CD4-positive, CD25-positive, alpha-beta regulatory T cell (primary cell): ENCODE data around the gene PIH1D2. TPM values are rescaled to one million over a fixed set of nuclear protein-coding genes. Genes with fewer than 3 reads are reported as not detected.
"Not testable (repeated sequence)": the region's sequence is repeated elsewhere in the genome, so short reads cannot be mapped to it uniquely, and the experiment has no call there.

Experiments used
- ATAC-seq, 2 donors: fragments of 150-1000 bp; cut with Tn5 transposase; one replicate each; pipeline ENCODE4 v1.10.0; 2021; ENCODE audit warnings: low read depth in 2 of 2, moderate number of reproducible peaks in 2 of 2, moderate library complexity in 1 of 2
- DNase-seq, 3 donors: peaks; one replicate each; pipeline versions ENCODE4 v3.0.0 to v3.0.0-alpha.2; 2012 to 2022; ENCODE audit warnings: mixed read lengths in 1 of 3
- H3K27ac ChIP-seq: one replicate; pipeline ENCODE4 v1.7.0; 2013; ENCODE audit warnings: mild to moderate bottlenecking, low read length; ENCODE audit not compliant: insufficient read depth, poor library complexity, severe bottlenecking
- H3K27me3 ChIP-seq: one replicate; pipeline ENCODE4 v1.7.0; 2013; ENCODE audit warnings: low read length; ENCODE audit not compliant: control insufficient read depth, insufficient read depth
- H3K36me3 ChIP-seq: one replicate; pipeline ENCODE4 v1.7.0; 2013; ENCODE audit warnings: mild to moderate bottlenecking, low read length, moderate library complexity; ENCODE audit not compliant: control insufficient read depth, insufficient read depth
- H3K4me1 ChIP-seq: 2 replicates; pipeline ENCODE4 v1.7.0; 2013; ENCODE audit warnings: mild to moderate bottlenecking, low read length; ENCODE audit not compliant: insufficient read depth, control insufficient read depth, poor library complexity, severe bottlenecking
- H3K4me3 ChIP-seq: one replicate; pipeline ENCODE4 v1.7.0; 2013; ENCODE audit warnings: low read depth, mild to moderate bottlenecking, low read length, moderate library complexity
- H3K9me3 ChIP-seq, 2 experiments: 1 replicate in 1 of 2; 2 replicates in 1 of 2; pipeline ENCODE4 v1.7.0; 2013; ENCODE audit warnings: low read length in 2 of 2, mild to moderate bottlenecking in 1 of 2, moderate library complexity in 1 of 2; ENCODE audit not compliant: control insufficient read depth in 2 of 2
- H3K27ac Mint-ChIP-seq, 3 donors: one replicate each; pipeline ENCODE4 v1.8.0; 2020 to 2022; ENCODE audit warnings: mild to moderate bottlenecking in 3 of 3, mixed read lengths in 3 of 3, moderate library complexity in 2 of 3
- H3K27me3 Mint-ChIP-seq: one replicate; pipeline ENCODE4 v1.8.0; 2022; ENCODE audit warnings: mild to moderate bottlenecking, mixed read lengths
- H3K36me3 Mint-ChIP-seq: one replicate; pipeline ENCODE4 v1.8.0; 2020; ENCODE audit warnings: mixed read lengths
- H3K4me1 Mint-ChIP-seq, 4 donors: one replicate each; pipeline ENCODE4 v1.8.0; 2020 to 2022; ENCODE audit warnings: mixed read lengths in 4 of 4, mild to moderate bottlenecking in 1 of 4
- H3K4me3 Mint-ChIP-seq, 4 donors: one replicate each; pipeline ENCODE4 v1.8.0; 2020 to 2022; ENCODE audit warnings: mild to moderate bottlenecking in 4 of 4, mixed read lengths in 4 of 4, moderate library complexity in 3 of 4
- H3K9me3 Mint-ChIP-seq, 7 donors: one replicate each; pipeline ENCODE4 v1.8.0; 2020 to 2022; ENCODE audit warnings: mixed read lengths in 7 of 7, mild to moderate bottlenecking in 3 of 7, moderate library complexity in 2 of 7
- polyA plus RNA-seq, 4 donors: library from polyadenylated mRNA; unstranded; fragments of 300-500 nt; fragmentation: Illumina TruSeq; gene quantifications; one replicate each; pipeline ENCODE4 v1.2.3, GENCODE V29; 2021
- total RNA-seq: library from RNA; stranded (reverse); gene quantifications from one replicate; pipeline ENCODE4 v1.2.3, GENCODE V29; 2022

PIH1D2 gene
- total and polyA plus RNA-seq, 5 donors from 2014 or later: 0.47 TPM; not detected in 4

DNA sequence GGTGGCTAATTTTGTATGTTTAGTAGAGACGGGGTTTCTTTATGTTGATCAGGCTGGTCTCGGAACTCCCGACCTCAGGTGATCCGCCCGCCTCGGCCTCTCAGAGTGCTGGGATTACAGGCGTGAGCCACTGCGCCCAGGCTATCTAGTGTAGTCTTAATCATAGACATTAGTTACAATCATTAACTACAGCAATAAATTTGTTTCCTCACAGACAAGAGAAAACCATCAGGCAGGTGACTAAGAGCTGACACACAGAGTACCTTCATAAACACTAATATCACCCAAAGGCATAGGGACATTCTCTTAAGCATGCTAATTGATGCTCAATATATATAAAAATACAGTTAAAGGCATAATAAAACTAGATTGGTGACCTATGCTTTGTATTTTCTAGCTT, 32.3 kb upstream of the PIH1D2 start:
- Mint-ChIP-seq H3K9me3 (no peaks in the 10 kb centered on the region), H3K27ac (no peak overlapping the region), H3K27me3 (no peaks in the 10 kb centered on the region), H3K36me3 (no peaks in the 10 kb centered on the region), H3K4me3 (no peak overlapping the region), H3K4me1 (no peaks in the 10 kb centered on the region)
- H3K4me3 ChIP-seq: no peak overlapping the region
- H3K9me3 ChIP-seq: no peaks in the 10 kb centered on the region
- no peaks in the 10 kb centered on the region for H3K4me1 ChIP-seq
- ATAC-seq (no peak), DNase-seq (no peak)
- H3K36me3 ChIP-seq: no peaks in the 10 kb centered on the region
- no peaks in the 10 kb centered on the region for H3K27me3 ChIP-seq
- H3K27ac ChIP-seq: no peak overlapping the region

DNA sequence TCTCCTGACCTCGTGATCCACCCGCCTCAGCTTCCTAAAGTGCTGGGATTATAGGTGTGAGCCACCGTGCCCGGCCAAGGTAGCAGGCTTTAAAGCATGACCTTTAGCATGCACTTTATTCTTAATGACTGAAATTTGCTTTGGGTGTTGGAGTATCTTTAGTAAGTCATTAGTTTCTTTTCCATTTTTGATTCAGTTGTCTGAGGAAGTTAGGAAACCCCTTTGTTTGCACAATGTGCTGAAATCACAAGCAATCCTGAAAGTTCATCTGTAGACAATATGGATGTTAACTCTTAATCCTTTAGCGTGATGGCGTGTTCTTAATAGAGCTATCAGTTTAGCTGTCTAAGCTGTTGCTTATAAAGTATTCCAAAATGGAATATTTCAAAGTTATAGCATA, 29.6 kb upstream of the PIH1D2 start:
- ATAC-seq (no peak), DNase-seq (no peak)
- H3K4me1 ChIP-seq: no peaks in the 10 kb centered on the region
- H3K9me3 ChIP-seq: no peaks in the 10 kb centered on the region
- Mint-ChIP-seq H3K27ac (no peak overlapping the region), H3K4me3 (no peak overlapping the region), H3K27me3 (no peaks in the 10 kb centered on the region), H3K9me3 (no peaks in the 10 kb centered on the region), H3K36me3 (peaks cover 6% of the 10 kb centered on the region), H3K4me1 (no peaks in the 10 kb centered on the region)
- no peak overlapping the region for H3K27ac ChIP-seq
- H3K4me3 ChIP-seq: no peak overlapping the region
- H3K27me3 ChIP-seq: no peaks in the 10 kb centered on the region
- H3K36me3 ChIP-seq: no peaks in the 10 kb centered on the region

DNA sequence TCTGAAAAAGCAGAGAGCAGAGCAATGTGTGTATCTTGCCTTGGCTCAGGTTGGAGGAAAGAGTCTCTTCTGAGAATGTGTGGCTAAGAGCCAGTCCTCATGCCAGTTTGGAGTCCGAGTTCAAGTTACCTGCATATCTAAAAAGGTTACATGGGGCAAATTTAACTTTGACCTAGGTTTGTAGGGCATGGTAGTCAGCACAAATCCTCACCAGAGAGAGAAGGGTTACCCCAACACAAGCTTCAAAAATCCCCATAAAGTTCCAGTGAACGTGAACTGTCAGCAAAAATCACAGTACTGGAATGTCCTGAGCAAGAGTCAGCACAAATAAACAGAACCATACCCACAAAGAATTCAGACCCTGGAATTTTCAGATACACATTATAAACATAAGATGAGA, 26.6 kb upstream of the PIH1D2 start:
- Mint-ChIP-seq H3K27me3 (no peaks in the 10 kb centered on the region), H3K36me3 (peaks cover 24% of the 10 kb centered on the region), H3K9me3 (no peaks in the 10 kb centered on the region), H3K4me1 (peaks cover 0 to 2% (median 0%) of the 10 kb centered on the region in 4 donors), H3K27ac (no peak overlapping the region), H3K4me3 (no peak overlapping the region)
- ATAC-seq (no peak), DNase-seq (no peak)
- Histone ChIP-seq H3K27me3 (no peaks in the 10 kb centered on the region), H3K36me3 (peaks cover 18% of the 10 kb centered on the region), H3K4me3 (no peak overlapping the region), H3K4me1 (no peaks in the 10 kb centered on the region), H3K27ac (no peak overlapping the region), H3K9me3 (no peaks in the 10 kb centered on the region)

DNA sequence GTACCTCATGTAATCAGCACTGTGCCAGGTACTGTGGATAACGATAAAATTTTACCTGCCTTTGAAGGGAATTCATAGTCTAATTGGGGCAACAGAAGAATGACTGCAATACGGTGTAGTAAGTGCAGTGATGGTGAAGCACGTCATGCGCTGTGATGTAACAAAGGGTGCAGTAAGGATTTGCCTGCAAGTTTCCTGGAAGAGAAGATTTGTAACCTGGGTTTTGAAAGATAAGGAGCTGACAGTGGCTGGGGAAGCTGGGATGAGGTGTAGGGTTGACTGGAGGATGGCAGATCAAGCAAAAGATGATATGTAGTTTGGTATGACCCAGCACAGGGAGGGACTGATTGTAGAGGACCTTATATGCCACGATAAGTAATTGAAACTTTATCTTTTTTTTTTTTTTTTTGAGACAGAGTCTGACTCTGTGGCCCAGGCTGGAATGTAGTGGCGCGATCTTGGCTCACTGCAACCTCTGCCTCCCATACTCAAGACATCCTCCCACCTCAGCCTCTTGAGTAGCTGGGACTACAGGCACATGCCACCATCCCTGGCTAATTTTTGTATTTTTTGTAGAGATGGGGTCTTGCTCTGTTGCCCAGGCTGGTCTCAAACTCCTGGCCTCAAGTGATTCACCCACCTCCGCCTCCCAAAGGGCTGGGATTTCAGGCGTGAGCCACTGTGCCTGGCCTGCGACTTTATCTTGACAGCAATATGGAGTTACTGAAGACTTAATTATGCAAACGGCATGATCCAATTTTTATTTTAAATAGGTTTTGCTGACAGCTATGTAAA, 24.1 kb upstream of the PIH1D2 start:
- H3K9me3 Mint-ChIP-seq: no peaks in the 10 kb centered on the region

DNA sequence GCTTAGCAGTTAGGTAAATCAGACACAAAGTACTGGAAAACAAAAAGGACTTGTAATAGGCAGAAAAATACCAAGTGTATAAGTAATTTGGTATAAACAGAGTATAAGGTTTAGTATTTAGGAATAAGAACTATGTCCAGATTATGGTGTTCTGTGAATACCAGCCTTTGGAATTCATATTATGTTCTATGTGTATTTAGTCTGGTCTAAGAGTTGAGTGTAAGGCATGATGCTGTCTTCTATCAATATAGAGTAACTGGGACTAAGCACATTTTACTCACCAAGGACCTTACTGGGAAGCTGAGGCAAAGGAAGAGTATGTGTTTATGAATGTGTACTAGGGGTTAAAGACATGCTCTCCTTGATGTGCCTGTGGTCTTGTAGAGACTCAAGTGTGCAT, 22.4 kb upstream of the PIH1D2 start:
- ATAC-seq: no peak
- Histone ChIP-seq H3K4me1 (no peaks in the 10 kb centered on the region), H3K4me3 (no peak overlapping the region), H3K9me3 (no peaks in the 10 kb centered on the region), H3K27me3 (no peaks in the 10 kb centered on the region), H3K36me3 (peaks cover 50% of the 10 kb centered on the region), H3K27ac (no peak overlapping the region)
- no peak for DNase-seq
- peaks cover 47% of the 10 kb centered on the region for H3K36me3 Mint-ChIP-seq
- no peak overlapping the region for H3K4me3 Mint-ChIP-seq
- H3K27ac Mint-ChIP-seq: no peak overlapping the region
- no peaks in the 10 kb centered on the region for H3K9me3 Mint-ChIP-seq
- no peaks in the 10 kb centered on the region for H3K27me3 Mint-ChIP-seq
- H3K4me1 Mint-ChIP-seq: peaks cover 0 to 8% (median 4%) of the 10 kb centered on the region in 4 donors

More for the DNA sequence above, 24.1 kb upstream of the PIH1D2 start:
- H3K9me3 ChIP-seq: no peaks in the 10 kb centered on the region
- no peak overlapping the region for H3K4me3 Mint-ChIP-seq
- no peak overlapping the region for H3K27ac Mint-ChIP-seq
- no peaks in the 10 kb centered on the region for H3K4me1 ChIP-seq
- DNase-seq: no peak
- peaks cover 33% of the 10 kb centered on the region for H3K36me3 ChIP-seq
- no peak overlapping the region for H3K4me3 ChIP-seq
- no peaks in the 10 kb centered on the region for H3K27me3 Mint-ChIP-seq
- H3K27me3 ChIP-seq: no peaks in the 10 kb centered on the region
- no peak for ATAC-seq
- H3K4me1 Mint-ChIP-seq: peaks cover 0 to 2% (median 0%) of the 10 kb centered on the region in 4 donors
- no peak overlapping the region for H3K27ac ChIP-seq
- H3K36me3 Mint-ChIP-seq: peaks cover 31% of the 10 kb centered on the region

DNA sequence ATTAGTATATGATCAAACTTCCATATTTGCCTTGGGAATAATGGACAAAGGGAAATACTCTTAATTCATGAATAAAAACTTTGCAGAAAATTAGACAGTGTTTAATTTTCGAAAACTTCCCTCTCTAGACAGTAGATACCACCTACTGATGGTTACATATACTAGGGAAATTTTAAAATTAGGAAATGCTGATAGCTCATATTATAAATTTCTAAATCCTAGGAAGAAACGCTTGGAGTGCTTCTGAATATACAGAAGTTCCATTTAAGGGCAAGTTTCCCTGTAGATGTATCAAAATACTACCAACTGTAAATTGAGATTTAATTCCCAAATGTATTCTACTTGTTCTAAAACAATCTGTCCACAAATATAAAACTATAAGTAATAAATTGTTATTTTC, 21.5 kb upstream of the PIH1D2 start:
- peaks cover 57% of the 10 kb centered on the region for H3K36me3 ChIP-seq
- H3K27me3 Mint-ChIP-seq, H3K27me3 ChIP-seq, H3K4me1 ChIP-seq, H3K9me3 Mint-ChIP-seq, H3K4me1 Mint-ChIP-seq, H3K4me3 Mint-ChIP-seq, DNase-seq, H3K27ac Mint-ChIP-seq, H3K27ac ChIP-seq, H3K4me3 ChIP-seq, H3K9me3 ChIP-seq, ATAC-seq: not testable (repeated sequence)
- peaks cover 49% of the 10 kb centered on the region for H3K36me3 Mint-ChIP-seq

DNA sequence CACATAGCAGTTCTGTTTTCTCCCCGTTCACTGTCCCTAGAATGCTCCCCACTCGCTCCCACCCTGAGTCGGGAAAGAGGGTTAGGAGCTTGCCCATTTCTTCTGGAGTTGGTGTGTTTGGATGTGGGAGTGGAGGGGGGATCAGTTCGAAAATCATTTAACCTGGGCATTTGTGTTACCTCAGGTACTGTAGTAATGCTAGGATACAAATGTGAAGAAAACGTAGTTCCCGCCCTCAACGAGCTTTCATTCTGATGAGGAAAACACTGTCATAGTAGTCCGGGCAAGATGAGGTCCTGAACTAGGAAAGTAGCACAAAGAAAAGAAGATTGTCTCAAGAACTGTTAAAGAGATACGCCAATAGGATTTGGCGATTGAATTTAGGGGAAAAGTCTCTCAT, 13.4 kb upstream of the PIH1D2 start:
- Histone ChIP-seq H3K4me1 (peaks cover 36% of the 10 kb centered on the region), H3K4me3 (peak overlapping the region; percentile 99), H3K36me3 (peaks cover 63% of the 10 kb centered on the region), H3K9me3 (no peaks in the 10 kb centered on the region), H3K27ac (peak overlapping the region; percentile 80), H3K27me3 (no peaks in the 10 kb centered on the region)
- peak overlapping the region; percentile 96 to 99 (median 98) for H3K4me3 Mint-ChIP-seq
- peaks cover 58% of the 10 kb centered on the region for H3K36me3 Mint-ChIP-seq
- peaks cover 32 to 69% (median 52%) of the 10 kb centered on the region in 4 donors for H3K4me1 Mint-ChIP-seq
- peak in 1 of 3 donors; percentile 3 for DNase-seq
- no peaks in the 10 kb centered on the region for H3K27me3 Mint-ChIP-seq
- H3K9me3 Mint-ChIP-seq: peaks cover 0 to 5% (median 0%) of the 10 kb centered on the region in 7 donors
- peak overlapping the region; percentile 97 to 99 (median 98) for H3K27ac Mint-ChIP-seq
- no peak for ATAC-seq
